Measurements from ENCODE around the gene CELF5.

Gene CELF5

DNA sequence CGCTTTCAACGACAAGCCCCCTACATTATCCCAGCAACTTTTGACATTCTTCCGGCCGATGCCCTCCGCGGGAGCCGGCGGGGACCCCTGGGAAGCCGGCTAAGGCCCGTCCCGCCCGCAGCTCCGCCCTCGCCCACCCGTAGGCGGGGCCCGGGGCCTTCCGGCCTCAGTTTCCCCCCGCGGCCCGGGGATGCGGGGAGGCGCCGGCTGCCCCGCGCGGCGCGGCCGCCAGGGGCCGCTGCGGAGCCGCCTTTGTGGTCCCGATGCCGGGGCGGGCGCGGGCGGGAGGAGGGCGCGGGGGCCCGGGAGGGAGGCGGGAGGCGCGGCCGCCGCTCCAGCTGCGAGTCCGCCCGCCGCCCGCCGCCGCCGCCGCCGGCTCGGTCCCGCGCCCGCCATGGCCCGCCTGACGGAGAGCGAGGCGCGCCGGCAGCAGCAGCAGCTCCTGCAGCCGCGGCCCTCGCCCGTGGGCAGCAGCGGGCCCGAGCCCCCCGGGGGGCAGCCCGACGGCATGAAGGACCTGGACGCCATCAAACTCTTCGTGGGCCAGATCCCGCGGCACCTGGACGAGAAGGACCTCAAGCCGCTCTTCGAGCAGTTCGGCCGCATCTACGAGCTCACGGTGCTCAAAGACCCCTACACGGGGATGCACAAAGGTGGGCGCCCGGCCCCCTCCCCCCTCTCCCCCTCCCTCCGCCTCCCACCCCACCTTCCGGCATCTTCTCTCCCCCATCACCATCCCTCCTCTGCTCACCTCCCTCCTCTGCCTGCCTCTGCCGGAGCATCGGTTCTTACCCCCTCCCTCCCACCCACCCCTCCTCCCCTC, at the start of gene CELF5:
Gene CELF5 (plus strand): TSS at position 316 of the 823 bp plus-strand sequence. CDS start 79 bp downstream, at position 395.
- DNase-seq (ENCODE audit: low read depth, low spot score): no peak

DNA sequence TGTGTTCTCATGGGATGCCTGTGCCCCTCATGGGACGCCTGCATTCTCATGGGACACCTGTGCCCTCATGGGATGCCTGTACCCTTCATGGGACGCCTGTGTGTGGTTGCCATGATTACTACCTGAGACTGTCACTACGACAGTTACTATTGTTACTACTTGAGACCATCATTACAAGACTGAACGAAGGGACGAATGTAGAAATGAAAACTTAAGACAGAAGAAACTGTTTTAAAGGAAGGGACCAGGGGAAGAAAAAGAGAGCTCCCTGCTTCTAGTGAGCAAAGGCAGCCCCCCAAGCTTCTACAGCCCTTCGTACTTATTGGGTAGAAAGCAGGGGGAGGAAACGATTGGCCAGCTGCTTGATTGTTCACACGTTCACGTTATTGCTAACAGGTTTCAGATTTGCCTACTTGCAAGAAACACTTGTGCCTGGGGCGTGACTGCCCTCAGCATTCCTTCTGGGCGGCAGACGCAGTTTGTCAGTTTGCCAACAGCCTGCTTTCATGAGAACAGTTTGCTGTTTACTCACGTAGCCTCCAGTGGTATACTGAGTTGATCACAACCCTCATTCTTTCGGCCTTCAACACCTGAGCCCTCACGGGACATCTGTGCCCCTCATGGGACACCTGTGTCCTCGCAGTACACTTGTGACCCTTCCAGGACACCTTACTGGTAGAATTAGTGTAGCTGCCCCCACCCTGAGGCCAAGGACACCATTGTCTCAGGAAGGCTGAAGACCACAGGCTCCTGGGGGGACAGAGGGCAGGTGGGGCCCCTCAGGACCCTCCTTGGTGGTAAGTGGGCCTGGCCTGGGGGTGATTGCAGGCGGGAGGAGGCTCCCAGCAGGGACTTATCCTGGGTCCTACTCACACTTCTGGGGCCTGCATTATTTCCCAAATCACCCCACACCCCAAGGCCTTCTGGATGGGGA, 48.4 kb upstream of the CELF5 start:
- no peak for DNase-seq (ENCODE audit: low read depth, low spot score)

DNA sequence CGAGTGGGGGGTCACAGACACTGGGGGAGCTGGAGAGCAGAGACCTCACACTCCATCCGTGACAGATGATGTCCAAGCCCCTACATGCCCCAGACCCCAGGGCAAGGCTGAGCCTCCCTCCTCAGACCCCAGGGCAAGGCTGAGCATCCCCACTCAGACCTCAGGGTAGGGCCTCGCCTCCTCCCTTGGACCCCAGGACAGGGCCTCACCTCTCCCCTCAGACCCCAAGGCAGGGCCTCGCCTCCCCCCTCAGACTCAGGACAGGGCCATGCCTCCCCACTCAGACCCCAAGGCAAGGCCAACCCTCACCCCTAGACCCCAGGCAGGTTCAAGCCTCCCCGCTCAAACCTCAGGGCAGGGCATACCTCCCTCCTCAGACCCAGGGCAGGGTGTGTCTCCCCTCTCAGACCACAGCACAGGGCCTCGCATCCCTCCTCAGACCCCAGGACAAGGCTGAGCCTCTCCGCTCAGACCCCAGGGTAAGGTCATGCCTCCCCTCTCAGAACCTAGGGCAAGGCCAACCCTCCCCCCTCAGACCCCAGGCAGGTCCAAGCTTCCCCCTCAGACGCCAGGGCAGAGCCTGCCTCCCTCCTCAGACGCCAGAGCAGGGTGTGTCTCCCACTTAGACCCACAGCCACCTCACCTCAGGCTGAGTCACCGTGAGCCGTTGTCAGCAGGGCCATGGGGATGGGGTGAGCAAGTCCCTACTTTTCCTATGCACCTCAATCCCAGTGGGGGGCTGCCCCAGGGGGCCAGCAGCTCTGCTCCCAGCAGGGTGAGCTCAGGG, 47.6 kb upstream of the CELF5 start:
- no peak for DNase-seq (ENCODE audit: low read depth, low spot score)

DNA sequence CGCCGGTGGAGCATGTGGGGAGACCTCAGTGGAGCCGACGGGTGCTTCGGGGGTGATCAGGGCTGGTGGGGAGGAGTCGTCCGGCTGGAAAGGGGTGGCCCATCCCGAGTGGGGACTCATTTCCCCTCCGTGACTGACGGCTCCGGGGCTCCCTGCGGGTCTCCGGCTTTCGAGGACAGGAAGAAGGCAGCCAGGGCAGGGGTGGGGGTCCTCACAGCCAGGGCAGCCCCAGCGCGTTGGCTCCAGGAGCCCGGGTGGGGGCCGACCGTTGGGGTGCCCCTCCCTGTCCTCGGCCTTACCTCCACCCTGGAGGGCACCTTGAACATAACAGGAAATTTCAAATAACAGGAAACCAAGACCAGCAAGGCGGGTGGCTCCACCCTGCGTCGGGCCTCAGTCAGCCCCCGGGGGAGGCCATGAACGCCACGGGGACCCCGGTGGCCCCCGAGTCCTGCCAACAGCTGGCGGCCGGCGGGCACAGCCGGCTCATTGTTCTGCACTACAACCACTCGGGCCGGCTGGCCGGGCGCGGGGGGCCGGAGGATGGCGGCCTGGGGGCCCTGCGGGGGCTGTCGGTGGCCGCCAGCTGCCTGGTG, 46.0 kb upstream of the CELF5 start, which contains the start of gene S1PR4:
Gene S1PR4 (plus strand): TSS at position 393 of the 596 bp plus-strand sequence. CDS start 24 bp downstream, at position 417.
- no peak for DNase-seq (ENCODE audit: low read depth, low spot score)

DNA sequence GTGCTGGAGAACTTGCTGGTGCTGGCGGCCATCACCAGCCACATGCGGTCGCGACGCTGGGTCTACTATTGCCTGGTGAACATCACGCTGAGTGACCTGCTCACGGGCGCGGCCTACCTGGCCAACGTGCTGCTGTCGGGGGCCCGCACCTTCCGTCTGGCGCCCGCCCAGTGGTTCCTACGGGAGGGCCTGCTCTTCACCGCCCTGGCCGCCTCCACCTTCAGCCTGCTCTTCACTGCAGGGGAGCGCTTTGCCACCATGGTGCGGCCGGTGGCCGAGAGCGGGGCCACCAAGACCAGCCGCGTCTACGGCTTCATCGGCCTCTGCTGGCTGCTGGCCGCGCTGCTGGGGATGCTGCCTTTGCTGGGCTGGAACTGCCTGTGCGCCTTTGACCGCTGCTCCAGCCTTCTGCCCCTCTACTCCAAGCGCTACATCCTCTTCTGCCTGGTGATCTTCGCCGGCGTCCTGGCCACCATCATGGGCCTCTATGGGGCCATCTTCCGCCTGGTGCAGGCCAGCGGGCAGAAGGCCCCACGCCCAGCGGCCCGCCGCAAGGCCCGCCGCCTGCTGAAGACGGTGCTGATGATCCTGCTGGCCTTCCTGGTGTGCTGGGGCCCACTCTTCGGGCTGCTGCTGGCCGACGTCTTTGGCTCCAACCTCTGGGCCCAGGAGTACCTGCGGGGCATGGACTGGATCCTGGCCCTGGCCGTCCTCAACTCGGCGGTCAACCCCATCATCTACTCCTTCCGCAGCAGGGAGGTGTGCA, 45.3 kb upstream of the CELF5 start:
- DNase-seq (ENCODE audit: low read depth, low spot score): no peak

DNA sequence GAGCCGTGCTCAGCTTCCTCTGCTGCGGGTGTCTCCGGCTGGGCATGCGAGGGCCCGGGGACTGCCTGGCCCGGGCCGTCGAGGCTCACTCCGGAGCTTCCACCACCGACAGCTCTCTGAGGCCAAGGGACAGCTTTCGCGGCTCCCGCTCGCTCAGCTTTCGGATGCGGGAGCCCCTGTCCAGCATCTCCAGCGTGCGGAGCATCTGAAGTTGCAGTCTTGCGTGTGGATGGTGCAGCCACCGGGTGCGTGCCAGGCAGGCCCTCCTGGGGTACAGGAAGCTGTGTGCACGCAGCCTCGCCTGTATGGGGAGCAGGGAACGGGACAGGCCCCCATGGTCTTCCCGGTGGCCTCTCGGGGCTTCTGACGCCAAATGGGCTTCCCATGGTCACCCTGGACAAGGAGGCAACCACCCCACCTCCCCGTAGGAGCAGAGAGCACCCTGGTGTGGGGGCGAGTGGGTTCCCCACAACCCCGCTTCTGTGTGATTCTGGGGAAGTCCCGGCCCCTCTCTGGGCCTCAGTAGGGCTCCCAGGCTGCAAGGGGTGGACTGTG, 44.6 kb upstream of the CELF5 start:
- no peak for DNase-seq (ENCODE audit: low read depth, low spot score)

DNA sequence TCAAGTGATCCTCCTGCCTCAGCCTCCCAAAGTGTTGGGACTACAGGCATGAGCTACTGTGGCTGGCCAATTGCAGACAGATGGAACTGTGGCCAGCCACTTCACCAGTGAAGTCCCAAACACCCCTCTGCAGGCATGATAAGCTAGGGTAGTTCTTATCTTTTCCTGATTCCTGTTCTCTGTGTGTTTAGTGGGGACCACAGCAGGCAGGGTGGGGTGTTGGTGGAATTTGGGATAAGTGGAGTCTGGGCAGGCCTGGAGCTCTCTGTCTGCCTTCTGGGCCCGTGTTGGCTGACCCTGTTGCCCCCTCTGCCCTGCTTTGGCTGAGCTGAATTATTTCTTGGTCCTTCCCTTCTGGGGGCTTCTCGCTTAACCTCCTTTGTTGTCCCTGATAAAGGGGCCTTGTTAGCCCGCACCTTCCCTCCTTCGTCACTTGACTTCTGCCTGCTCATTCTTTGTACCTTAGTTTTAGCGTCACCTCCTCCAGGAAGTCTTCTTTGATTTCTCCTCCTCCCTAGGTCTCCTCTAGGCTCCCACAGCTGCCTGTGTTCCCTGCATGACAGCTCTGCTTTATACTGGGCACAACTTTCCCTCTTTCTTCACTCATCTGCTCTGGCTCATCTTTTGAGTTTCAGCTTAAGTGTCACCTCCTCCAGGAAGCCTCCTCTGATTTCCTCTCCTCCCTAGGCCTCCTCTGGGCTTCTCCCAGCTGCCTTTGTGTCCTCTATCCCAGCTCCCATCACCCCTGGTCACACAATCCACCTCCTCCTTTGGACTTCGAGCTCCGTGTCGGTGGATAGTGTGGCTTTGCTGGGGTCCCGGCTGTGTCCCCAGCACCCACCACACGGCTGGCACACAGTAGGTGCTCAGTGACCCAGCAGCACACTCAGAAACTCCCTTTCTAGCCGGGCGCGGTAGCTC, 40.5 kb upstream of the CELF5 start:
- DNase-seq (ENCODE audit: low read depth, low spot score): no peak

DNA sequence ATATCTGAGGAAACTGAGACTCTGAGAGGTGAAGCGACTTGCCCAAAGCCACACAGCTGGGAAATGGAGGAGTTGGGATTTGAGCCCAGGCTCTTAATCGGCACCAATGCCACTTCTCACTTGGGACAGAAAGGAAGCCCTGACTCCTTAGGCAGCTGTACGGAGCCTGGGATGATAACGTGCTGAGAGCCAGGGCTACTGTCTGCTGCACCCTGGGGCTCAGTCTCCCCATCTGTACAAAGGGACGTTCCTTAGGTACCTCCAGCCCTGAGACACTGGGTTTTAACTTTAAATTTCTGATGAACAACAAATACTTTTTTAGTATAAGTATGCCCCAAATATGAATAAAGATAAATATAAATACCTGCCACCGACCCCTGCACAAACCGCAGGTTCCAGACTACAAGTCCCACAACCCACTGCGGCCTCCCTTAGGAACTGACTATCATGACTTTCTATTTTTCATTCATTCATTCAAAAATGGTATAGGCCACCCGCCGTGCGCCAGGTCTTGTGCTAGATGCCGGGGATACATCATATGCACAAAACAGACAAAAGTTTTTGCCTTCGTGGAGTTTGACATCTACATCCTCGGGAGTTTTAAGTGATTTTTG, 39.5 kb upstream of the CELF5 start:
- no peak for DNase-seq (ENCODE audit: low read depth, low spot score)

DNA sequence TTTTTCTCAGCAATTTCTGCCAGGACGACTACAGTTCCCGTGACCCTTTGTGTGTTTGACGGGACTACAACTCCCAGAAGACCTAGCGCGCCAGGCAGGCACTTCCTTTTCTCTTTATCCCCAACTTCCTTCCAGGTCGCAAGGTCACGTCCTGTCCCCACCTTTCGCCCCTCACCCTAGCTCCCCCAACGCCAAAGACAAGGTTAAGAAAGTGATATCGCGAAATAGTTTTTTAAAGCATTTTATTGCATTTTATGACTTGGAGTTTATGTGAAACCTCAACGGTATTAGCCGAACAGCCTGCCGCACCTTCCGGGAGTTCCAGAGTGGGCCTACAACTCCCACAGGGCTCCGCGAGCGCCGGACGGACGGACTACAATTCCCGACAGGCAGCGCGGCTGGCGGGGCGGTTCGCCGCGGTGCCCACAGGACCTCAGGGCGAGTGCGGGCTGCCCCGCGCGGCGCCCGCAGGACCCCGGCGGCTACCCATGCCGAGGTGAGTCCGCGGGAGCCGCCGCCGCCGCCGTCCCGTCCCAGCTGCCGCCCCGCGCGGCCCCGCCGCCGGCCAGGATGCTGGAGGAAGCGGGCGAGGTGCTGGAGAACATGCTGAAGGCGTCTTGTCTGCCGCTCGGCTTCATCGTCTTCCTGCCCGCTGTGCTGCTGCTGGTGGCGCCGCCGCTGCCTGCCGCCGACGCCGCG, 38.9 kb upstream of the CELF5 start, which contains the start of gene NCLN:
Gene NCLN (plus strand): TSS at position 470 of the 699 bp plus-strand sequence. CDS start 101 bp downstream, at position 571.
- peak; percentile 82 for DNase-seq (ENCODE audit: low read depth, low spot score)

DNA sequence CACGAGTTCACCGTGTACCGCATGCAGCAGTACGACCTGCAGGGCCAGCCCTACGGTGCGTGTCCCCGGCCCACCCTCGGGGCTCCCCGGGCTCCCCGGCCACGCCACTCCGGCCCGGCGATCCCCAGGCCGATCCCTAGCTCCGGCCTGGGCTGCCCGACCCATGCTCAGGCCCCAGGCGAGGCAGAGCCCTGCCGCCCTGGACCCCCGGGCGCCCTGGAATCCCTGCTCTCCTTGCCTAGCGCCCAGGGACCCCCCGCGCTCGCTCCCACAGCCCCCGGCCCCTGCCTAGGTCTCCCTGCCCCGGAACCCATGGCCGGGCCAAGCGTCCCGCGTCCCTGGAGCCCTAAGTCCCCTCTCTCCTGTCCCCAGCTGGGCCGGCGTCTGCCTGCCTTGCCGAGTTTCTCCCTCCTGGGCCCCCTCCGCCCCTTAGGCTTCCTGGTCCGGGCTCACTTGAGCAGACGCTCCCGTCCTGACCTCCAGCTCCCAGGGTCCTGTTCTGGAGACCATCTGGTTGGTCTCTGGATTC, 38.2 kb upstream of the CELF5 start:
- DNase-seq (ENCODE audit: low read depth, low spot score): no peak

DNA sequence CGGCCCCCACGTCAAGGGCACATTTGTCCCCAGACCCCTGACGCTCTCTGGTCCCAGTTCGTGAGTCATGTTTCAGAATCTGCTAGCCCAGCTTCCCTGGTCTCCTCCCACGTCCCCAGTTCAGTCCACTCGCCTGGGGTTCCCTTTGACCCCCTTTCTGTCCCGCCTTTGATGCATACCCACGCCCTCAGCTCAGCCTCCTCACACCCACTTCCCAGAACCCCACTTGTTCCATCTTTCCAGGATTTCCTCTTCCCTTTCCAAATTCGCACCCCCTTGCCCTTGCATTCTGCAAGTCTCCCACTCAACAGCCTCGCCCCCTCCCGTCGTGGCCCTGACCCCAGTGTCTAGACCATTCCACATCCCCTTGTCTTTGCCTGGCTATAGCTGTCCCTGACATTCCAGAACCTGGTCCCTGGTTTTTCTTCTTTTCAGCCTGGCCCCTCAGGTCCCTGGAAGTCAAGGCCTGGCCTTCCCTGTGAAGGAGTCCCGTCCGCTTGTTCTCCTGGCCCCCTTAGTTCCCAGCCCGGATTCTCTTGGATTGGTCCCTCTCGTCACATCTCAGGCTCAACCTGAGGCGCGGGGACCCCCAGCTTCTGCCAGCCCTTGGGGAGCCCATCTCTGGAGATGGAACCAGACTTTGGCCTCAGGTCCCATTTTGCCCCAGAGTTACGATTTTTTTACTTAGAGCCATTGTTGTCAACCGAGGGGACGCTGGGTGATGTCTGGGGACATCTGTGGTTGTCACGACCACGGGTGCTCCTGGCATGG, 37.4 kb upstream of the CELF5 start:
- DNase-seq (ENCODE audit: low read depth, low spot score): no peak

DNA sequence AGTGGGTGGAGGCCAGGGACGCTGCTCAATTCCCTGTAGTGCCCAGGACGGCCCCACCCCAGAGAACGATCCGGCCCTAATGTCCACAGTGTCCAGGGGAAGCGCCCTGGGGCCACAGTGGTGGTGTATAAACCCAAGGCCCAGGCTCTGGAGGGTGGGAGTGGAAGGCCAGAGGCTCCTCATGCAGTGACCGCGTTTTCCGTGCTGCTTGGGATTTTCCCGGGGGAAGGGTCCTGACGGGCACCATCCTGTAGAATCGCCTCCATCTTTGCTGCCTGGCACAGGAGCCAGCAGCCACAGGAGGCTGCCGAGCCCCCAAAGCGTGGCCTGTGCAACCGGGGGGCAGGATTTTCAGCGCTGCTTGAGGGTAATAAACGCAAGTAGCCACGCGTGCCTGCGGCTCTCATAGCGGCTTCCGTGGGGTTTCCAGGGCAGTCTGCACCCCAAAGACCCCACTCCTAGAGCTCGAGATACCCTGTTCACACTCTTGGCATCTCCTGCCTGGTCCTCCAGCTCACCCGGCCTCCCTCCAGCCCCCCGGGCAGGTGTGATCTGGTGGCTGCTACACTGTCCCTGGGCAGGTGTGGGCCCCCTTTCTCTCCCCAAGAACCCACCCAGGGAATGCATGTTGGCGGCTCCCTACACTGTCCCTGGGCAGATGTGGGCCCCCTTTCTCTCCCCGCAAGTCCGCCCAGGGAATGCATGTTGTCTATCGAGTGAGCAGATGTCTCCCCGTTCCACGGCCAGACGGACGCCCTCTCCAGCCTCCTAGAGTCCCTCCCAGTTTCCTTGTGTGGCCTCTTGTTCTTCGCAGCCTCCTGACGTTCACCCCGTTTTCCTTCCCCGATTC, 36.6 kb upstream of the CELF5 start:
- DNase-seq (ENCODE audit: low read depth, low spot score): no peak

DNA sequence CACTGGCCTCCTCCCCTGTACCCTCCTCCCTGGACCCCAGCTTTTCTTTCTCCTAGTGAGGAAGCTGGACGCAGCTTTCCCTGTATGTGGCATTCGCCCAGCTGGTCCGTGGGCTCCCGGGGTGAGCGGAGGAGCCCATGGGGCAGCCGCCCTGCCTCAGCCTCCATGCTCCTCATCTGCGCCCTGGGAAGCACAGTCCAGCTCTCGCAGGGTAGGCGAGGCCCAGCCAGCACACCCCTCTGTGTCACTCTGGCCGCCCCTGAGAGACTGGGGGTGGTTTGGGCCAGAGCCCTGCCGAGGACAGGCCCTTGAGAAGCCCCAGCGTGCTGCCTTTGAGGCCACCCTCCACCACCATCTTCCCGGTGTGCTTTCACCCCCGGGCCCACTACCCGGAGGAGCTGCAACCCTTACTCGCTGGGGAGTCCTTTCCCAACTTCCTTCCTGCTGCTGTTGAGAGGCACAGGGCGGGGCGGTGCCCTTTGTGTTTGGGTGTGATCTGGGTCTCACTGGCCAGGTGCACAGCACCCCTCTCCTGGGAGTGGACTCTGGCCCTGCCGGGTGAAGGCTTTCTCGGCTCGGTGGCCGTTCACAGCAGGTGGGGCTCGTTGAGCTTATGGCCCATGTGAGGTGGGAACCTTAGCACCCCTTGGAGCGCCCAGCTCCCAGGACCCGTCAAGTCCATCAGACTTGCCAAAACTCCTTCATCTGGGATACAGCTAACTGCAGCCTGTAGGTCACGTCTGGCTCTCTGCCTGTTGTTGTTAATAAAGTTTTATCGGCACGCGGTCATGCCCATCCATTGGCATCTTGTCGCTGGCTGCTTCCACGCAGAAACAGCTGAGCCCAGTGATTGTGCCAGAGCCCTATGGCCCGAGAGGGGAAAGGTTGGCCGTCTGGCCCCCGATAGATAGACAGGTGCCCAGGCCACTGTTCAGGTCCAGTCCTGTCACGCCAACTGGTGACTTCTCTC, 35.5 kb upstream of the CELF5 start:
- no peak for DNase-seq (ENCODE audit: low read depth, low spot score)

DNA sequence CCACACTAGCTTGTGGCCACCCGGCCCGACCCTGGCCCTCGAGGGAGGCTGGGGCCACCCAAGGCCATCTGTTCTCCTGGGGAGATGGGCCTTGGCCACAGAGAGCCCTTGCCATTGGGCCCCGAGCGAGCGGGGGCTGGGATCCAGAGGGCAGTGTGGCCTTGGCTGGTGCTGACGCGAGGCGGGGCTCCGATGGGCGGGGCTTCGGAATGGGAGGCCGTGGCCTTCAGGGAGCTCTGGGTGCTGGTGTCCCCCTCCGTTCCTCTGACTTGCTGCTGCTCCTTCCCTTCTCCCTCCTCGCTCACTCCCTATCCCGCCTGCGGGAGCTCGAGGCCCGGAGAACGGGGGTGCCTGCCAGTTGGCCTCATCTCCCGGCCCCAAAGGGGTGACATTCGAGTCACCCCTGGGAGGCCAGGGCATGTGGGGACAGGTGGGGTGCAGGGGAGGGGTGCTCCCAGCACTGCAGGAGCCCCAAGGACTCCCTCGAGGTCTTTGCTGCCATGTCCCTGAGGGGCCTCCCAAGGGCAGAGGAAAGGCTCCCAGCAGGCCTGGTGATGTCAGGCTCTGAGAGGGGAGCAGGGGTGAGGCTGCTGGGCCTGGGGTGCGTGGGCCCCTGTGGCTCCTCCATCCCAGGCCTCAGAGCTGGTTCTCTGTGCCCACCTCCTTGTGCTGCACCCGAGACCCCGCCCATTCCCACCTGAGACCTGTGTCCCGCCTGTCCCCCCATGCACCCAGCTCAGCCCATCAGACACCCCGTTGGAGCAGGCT, 34.6 kb upstream of the CELF5 start:
- no peak for DNase-seq (ENCODE audit: low read depth, low spot score)

Data from brain pericyte (primary cell).